AG10803 (cell line): ENCODE results near the gene ZNF512.
A peak's percentile ranks its signal among the peaks of the same experiment; 100 is the strongest.
"Not testable (repeated sequence)": the region's sequence is repeated elsewhere in the genome, so short reads cannot be mapped to it uniquely, and the experiment has no call there.

Experiments
- DNase-seq: peaks from one replicate; pipeline ENCODE4 v3.0.0; 2010; ENCODE audit warnings: low read depth
- H3K4me3 ChIP-seq: 2 replicates; pipeline ENCODE4 v1.5.1; 2011; ENCODE audit warnings: mild to moderate bottlenecking, low read length, control low read depth
- CTCF ChIP-seq: conservative IDR thresholded peaks from 2 replicates; pipeline ENCODE4 v1.5.1; 2011; ENCODE audit warnings: mild to moderate bottlenecking, low read length, control low read depth, inconsistent platforms

Gene ZNF512

GRCh38 chr2:27627963-27628766 is 45.3 kb downstream of the ZNF512 start:
- TF ChIP-seq CTCF: no peak

GRCh38 chr2:27628767-27629709 is 46.2 kb downstream of the ZNF512 start, which contains the start of the genes CCDC121 and GPN1:
TSS of gene CCDC121 (minus strand) at chr2:27629012. CDS start at chr2:27627799, 1,213 bp downstream.
TSS of gene GPN1 (plus strand) at chr2:27629050. CDS start at chr2:27629059, 9 bp downstream.
- no peak for TF ChIP-seq CTCF
- peak within 1 kb of the TSS; percentile 98 for H3K4me3 ChIP-seq

More at GRCh38 chr2:27627963-27628766, 45.3 kb downstream of the ZNF512 start:
- peak; percentile 86 for DNase-seq
- peak overlapping the region; percentile 98 for H3K4me3 ChIP-seq

GRCh38 chr2:27630257-27630656 is 47.4 kb downstream of the ZNF512 start:
- DNase-seq, H3K4me3 ChIP-seq: not testable (repeated sequence)

More at GRCh38 chr2:27628767-27629709, 46.2 kb downstream of the ZNF512 start, which contains the start of the genes CCDC121 and GPN1:
- peak; percentile 90 for DNase-seq

GRCh38 chr2:27634291-27634690 is 51.4 kb downstream of the ZNF512 start:
- no peak overlapping the region for H3K4me3 ChIP-seq
- TF ChIP-seq CTCF: no peak
- no peak for DNase-seq

- no peak for DNase-seq
- H3K4me3 ChIP-seq: no peak overlapping the region
- no peak for TF ChIP-seq CTCF
Measured at GRCh38 chr2:27636766-27637165, 53.9 kb downstream of the ZNF512 start.

- no peak overlapping the region for H3K4me3 ChIP-seq
- DNase-seq: peak; percentile 77
- TF ChIP-seq CTCF: no peak
Measured at GRCh38 chr2:27638037-27638637, 55.3 kb downstream of the ZNF512 start.

GRCh38 chr2:27638709-27639108 is 55.9 kb downstream of the ZNF512 start:
- TF ChIP-seq CTCF: no peak
- no peak overlapping the region for H3K4me3 ChIP-seq
- DNase-seq: peak; percentile 88
